ENCODE data around the gene DIAPH2. TPM values are rescaled to one million over a fixed set of nuclear protein-coding genes. Genes with fewer than 3 reads are reported as not detected.

DIAPH2 gene
- total and polyA plus RNA-seq, 2 donors from 2014 or later, result 2.1 to 15.0 TPM

DNA sequence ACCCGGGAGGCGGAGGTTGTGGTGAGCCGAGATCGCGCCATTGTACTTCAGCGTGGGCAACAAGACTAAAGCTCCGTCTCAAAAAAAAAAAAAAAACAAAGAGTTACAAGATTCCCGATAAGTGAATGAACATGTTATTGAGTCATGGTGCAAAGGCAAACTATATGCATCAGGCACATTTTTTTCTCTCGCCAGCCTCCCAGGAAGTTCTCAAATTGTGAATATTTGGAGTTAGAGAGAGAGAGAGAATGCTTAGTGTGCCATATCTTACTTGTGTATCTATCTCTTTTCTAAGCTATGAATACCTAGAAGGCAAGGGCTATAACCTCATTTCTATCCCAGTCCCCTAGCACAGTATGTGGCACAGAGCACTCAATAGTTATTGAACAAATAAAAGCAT is 599.9 kb downstream of the DIAPH2 start:
- FAIRE-seq, result no peak
- Histone ChIP-seq H3K27me3 (ENCODE audit: control insufficient read depth, insufficient read depth, low read length) (no peaks in the 10 kb centered on the region), H3K9ac (ENCODE audit: low read length in 3 of 3) (no peak overlapping the region), H3K36me3 (ENCODE audit: control insufficient read depth in 2 of 3, insufficient read depth in 3 of 3, low read length in 3 of 3) (no peaks in the 10 kb centered on the region), H3K4me3 (ENCODE audit: low read length in 3 of 3) (no peak overlapping the region), H3K9me3 (ENCODE audit: control insufficient read depth in 2 of 3, insufficient read depth in 1 of 3, low read length in 3 of 3) (no peaks in the 10 kb centered on the region), H3K4me1 (ENCODE audit: control insufficient read depth in 2 of 3, insufficient read depth in 2 of 3, low read depth in 1 of 3, low read length in 3 of 3) (no peaks in the 10 kb centered on the region), H3K27ac (ENCODE audit: low read depth in 2 of 2, low read length in 2 of 2) (no peak overlapping the region)
- intact Hi-C loops (cut with DNase I), result no loop called here
- TF ChIP-seq, protein P1, sequence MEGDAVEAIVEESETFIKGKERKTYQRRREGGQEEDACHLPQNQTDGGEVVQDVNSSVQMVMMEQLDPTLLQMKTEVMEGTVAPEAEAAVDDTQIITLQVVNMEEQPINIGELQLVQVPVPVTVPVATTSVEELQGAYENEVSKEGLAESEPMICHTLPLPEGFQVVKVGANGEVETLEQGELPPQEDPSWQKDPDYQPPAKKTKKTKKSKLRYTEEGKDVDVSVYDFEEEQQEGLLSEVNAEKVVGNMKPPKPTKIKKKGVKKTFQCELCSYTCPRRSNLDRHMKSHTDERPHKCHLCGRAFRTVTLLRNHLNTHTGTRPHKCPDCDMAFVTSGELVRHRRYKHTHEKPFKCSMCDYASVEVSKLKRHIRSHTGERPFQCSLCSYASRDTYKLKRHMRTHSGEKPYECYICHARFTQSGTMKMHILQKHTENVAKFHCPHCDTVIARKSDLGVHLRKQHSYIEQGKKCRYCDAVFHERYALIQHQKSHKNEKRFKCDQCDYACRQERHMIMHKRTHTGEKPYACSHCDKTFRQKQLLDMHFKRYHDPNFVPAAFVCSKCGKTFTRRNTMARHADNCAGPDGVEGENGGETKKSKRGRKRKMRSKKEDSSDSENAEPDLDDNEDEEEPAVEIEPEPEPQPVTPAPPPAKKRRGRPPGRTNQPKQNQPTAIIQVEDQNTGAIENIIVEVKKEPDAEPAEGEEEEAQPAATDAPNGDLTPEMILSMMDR (IDR thresholded peaks at IDR 0.05; ENCODE audit: borderline replicate concordance, extremely low read depth, insufficient read depth), result no peak
- no peak for DNase-seq

DNA sequence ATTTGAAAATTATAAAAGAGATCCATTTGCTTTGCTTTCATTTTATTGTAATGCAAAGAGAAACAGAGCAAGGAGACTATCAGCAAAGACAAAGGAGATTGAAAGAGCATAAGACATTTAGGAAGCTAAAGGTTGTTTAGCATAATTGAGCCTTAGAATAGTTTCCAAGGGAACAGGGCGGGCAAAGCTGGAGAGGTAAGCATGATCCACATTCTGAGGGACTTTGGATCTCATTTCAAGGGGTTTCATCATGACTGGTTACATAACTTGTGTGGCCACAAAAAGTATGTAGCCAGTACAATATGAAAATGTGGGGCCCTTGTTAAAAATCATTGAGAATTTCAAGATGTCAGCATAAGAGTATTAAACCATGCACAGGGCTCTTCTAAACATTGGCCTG is 605.6 kb downstream of the DIAPH2 start:
- TF ChIP-seq, protein P1 (IDR thresholded peaks at IDR 0.05; ENCODE audit: borderline replicate concordance, extremely low read depth, insufficient read depth), result no peak
- no peak overlapping the region for H3K9ac ChIP-seq (ENCODE audit: low read length in 3 of 3)
- intact Hi-C loops (cut with DNase I), result no loop called here
- FAIRE-seq, result no peak
- H3K36me3 ChIP-seq (ENCODE audit: control insufficient read depth in 2 of 3, insufficient read depth in 3 of 3, low read length in 3 of 3), result no peaks in the 10 kb centered on the region
- H3K27ac ChIP-seq (ENCODE audit: low read depth in 2 of 2, low read length in 2 of 2), result no peak overlapping the region
- H3K4me3 ChIP-seq (ENCODE audit: low read length in 3 of 3), result no peak overlapping the region
- no peaks in the 10 kb centered on the region for H3K9me3 ChIP-seq (ENCODE audit: control insufficient read depth in 2 of 3, insufficient read depth in 1 of 3, low read length in 3 of 3)
- no peak for DNase-seq
- no peaks in the 10 kb centered on the region for H3K4me1 ChIP-seq (ENCODE audit: control insufficient read depth in 2 of 3, insufficient read depth in 2 of 3, low read depth in 1 of 3, low read length in 3 of 3)
- H3K27me3 ChIP-seq (ENCODE audit: control insufficient read depth, insufficient read depth, low read length), result no peaks in the 10 kb centered on the region

DNA sequence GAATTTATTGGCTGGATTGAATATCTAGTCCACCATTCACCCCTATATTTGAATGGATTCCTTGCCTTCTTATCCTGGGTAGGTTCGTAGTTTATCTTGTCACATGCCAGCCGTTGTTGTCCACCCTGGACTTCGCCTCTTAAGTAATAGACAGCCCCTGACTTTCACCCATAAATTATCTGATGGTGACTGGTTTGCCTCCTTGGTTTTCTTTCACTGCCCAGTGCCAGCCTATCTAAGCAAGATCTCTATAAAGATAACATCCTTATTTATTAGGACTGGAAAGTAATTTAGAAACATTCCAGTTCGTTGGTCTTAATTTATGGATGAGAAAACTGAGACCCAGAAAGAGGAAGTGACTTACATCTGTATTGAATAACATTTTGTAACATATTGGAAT is 609.4 kb downstream of the DIAPH2 start:
- TF ChIP-seq, protein P1 (IDR thresholded peaks at IDR 0.05; ENCODE audit: borderline replicate concordance, extremely low read depth, insufficient read depth), result no peak
- Histone ChIP-seq H3K36me3 (ENCODE audit: control insufficient read depth in 2 of 3, insufficient read depth in 3 of 3, low read length in 3 of 3) (no peaks in the 10 kb centered on the region), H3K4me3 (ENCODE audit: low read length in 3 of 3) (no peak overlapping the region), H3K27me3 (ENCODE audit: control insufficient read depth, insufficient read depth, low read length) (no peaks in the 10 kb centered on the region), H3K9me3 (ENCODE audit: control insufficient read depth in 2 of 3, insufficient read depth in 1 of 3, low read length in 3 of 3) (no peaks in the 10 kb centered on the region), H3K4me1 (ENCODE audit: control insufficient read depth in 2 of 3, insufficient read depth in 2 of 3, low read depth in 1 of 3, low read length in 3 of 3) (no peaks in the 10 kb centered on the region), H3K27ac (ENCODE audit: low read depth in 2 of 2, low read length in 2 of 2) (no peak overlapping the region), H3K9ac (ENCODE audit: low read length in 3 of 3) (no peak overlapping the region)
- intact Hi-C loops (cut with DNase I), result no loop called here
- DNase-seq (peak in 4 of 5 donors; percentile 27 to 76 (median 64)), FAIRE-seq (no peak)

DNA sequence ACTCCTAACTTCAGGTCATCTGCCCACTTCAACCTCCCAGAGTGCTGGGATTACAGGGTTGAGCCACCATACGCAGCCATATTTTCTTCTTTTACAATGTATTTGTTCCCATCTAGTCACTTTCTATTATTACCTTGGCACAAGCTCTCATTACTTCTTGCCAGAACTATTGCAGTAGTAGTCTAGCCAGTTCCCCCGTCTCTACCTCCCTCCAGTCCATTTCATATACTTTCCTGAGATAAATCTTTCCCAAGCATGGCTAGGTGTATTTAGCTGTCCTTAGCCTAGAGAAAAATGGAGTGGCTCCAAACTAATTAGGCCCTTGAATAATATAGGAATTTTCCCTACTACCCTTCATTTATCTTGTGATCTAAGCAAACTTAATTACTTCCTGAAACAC is 611.3 kb downstream of the DIAPH2 start:
- Histone ChIP-seq H3K4me3 (ENCODE audit: low read length in 3 of 3) (no peak overlapping the region), H3K9ac (ENCODE audit: low read length in 3 of 3) (no peak overlapping the region), H3K9me3 (ENCODE audit: control insufficient read depth in 2 of 3, insufficient read depth in 1 of 3, low read length in 3 of 3) (no peaks in the 10 kb centered on the region), H3K36me3 (ENCODE audit: control insufficient read depth in 2 of 3, insufficient read depth in 3 of 3, low read length in 3 of 3) (no peaks in the 10 kb centered on the region), H3K4me1 (ENCODE audit: control insufficient read depth in 2 of 3, insufficient read depth in 2 of 3, low read depth in 1 of 3, low read length in 3 of 3) (no peaks in the 10 kb centered on the region), H3K27ac (ENCODE audit: low read depth in 2 of 2, low read length in 2 of 2) (no peak overlapping the region), H3K27me3 (ENCODE audit: control insufficient read depth, insufficient read depth, low read length) (no peaks in the 10 kb centered on the region)
- TF ChIP-seq, protein P1 (IDR thresholded peaks at IDR 0.05; ENCODE audit: borderline replicate concordance, extremely low read depth, insufficient read depth), result no peak
- FAIRE-seq (no peak), DNase-seq (no peak)
- intact Hi-C loops (cut with DNase I), result no loop called here
